Ascending aorta (tissue), 2 donors: ENCODE data around the gene GTF3C4. TPM values are rescaled to one million over a fixed set of nuclear protein-coding genes. Genes with fewer than 3 reads are reported as not detected.

Experiments used
- DNase-seq, 2 donors: peaks; one replicate each; pipeline ENCODE4 v3.0.0-alpha.2; 2019; ENCODE audit warnings: low spot score in 2 of 2
- H3K27ac ChIP-seq, 2 donors: fragments of 200-600 bp; sonication (generic); one replicate each; pipeline ENCODE4 v1.5.1; 2016 to 2017; ENCODE audit warnings: mild to moderate bottlenecking in 1 of 2
- H3K27me3 ChIP-seq: fragments of 200-600 bp; sonication (generic); one replicate; pipeline ENCODE4 v1.5.1; 2017
- H3K36me3 ChIP-seq, 2 donors: fragments of 200-600 bp; sonication (generic); one replicate each; pipeline ENCODE4 v1.5.1; 2016
- H3K4me1 ChIP-seq, 2 donors: fragments of 200-600 bp; sonication (generic); one replicate each; pipeline ENCODE4 v1.5.1; 2016 to 2017; ENCODE audit warnings: mild to moderate bottlenecking in 1 of 2
- H3K4me3 ChIP-seq, 2 donors: fragments of 200-600 bp; sonication (generic); one replicate each; pipeline ENCODE4 v1.5.1; 2016 to 2017; ENCODE audit warnings: mild to moderate bottlenecking in 1 of 2
- H3K9me3 ChIP-seq, 2 donors: fragments of 200-600 bp; sonication (generic); one replicate each; pipeline ENCODE4 v1.5.1; 2016
- CTCF ChIP-seq, 3 experiments: fragments of 200-600 bp in 2 of 3; fragments of 450-650 bp in 1 of 3; sonication (generic) in 2 of 3; IDR thresholded peaks; one replicate each; pipeline ENCODE4 v1.5.1; 2016 to 2019; ENCODE audit warnings: antibody characterized with exemption in 3 of 3, mild to moderate bottlenecking in 1 of 3, moderate library complexity in 1 of 3
- intact Hi-C: fragments of 100-400 bp; cut with DNase I; formaldehyde crosslinking; loops from one replicate; pipeline ENCODE4 v1.15.1; 2023
- total RNA-seq: library from RNA; depleted of rRNA; stranded (reverse); fragments of >200 nt; gene quantifications from one replicate; pipeline ENCODE4 v1.1.0, GENCODE V29; 2016

GTF3C4 gene
- total RNA-seq, 1 donor from 2014 or later: 9.8 TPM

- Histone ChIP-seq H3K4me1 (no peaks in the 10 kb centered on the region), H3K36me3 (no peaks in the 10 kb centered on the region), H3K9me3 (no peaks in the 10 kb centered on the region), H3K4me3 (no peak overlapping the region), H3K27me3 (no peaks in the 10 kb centered on the region), H3K27ac (no peak overlapping the region)
- intact Hi-C loops: no loop called here
- TF ChIP-seq CTCF (IDR thresholded peaks at IDR 0.05): no peak
- no peak for DNase-seq
These were observed 72.6 kb downstream of the GTF3C4 start for GRCh38 chr9:132742821-132743311.

- no peaks in the 10 kb centered on the region for H3K27me3 ChIP-seq
- H3K4me3 ChIP-seq: no peak overlapping the region
- no peaks in the 10 kb centered on the region for H3K4me1 ChIP-seq
- H3K9me3 ChIP-seq: no peaks in the 10 kb centered on the region
- intact Hi-C loops: no loop called here
- H3K36me3 ChIP-seq: no peaks in the 10 kb centered on the region
- TF ChIP-seq CTCF (IDR thresholded peaks at IDR 0.05): no peak
- DNase-seq: no peak
- H3K27ac ChIP-seq: no peak overlapping the region
These were observed 73.7 kb downstream of the GTF3C4 start for GRCh38 chr9:132743931-132744479.

Other genes with a start within 250 kb of the GTF3C4 start
- gene BARHL1, start 87.9 kb upstream of the GTF3C4 start, total RNA-seq: not detected
- gene DDX31, start 481 bp upstream of the GTF3C4 start, total RNA-seq: 20.4 TPM
- not detected for gene AK8, start 207.8 kb downstream of the GTF3C4 start, total RNA-seq
- 5.9 TPM for gene SPACA9, start 208.4 kb downstream of the GTF3C4 start, total RNA-seq